Smooth muscle cell (in vitro differentiated cells): Measurements from ENCODE around the gene CHERP. TPM values are rescaled to one million over a fixed set of nuclear protein-coding genes. Genes with fewer than 3 reads are reported as not detected.

ENCODE experiments used
- DNase-seq: peaks from one replicate; lab custom pipeline; 2025; ENCODE audit not compliant: unreplicated experiment; lab: John Stamatoyannopoulos, UW
- H2AFZ ChIP-seq: fragments of 200-600 bp; sonication (generic); 2 replicates; pipeline ENCODE4 v1.6.0; 2016; ENCODE audit warnings: antibody characterized with exemption, low read depth, mild to moderate bottlenecking
- H3F3A ChIP-seq: fragments of 200-600 bp; sonication (generic); 2 replicates; pipeline ENCODE4 v1.6.0; 2017; ENCODE audit warnings: antibody characterized with exemption, low read depth
- H3K27ac ChIP-seq: fragments of 200-600 bp; sonication (generic); 2 replicates; pipeline ENCODE4 v1.5.1; 2016; ENCODE audit warnings: low read depth, mild to moderate bottlenecking
- H3K27me3 ChIP-seq: fragments of 200-600 bp; sonication (generic); 2 replicates; pipeline ENCODE4 v1.6.1; 2016; ENCODE audit warnings: low read depth, mild to moderate bottlenecking
- H3K36me3 ChIP-seq: fragments of 200-600 bp; sonication (generic); 2 replicates; pipeline ENCODE4 v1.5.1; 2016; ENCODE audit warnings: low read depth
- H3K4me1 ChIP-seq: fragments of 200-600 bp; sonication (generic); 2 replicates; pipeline ENCODE4 v1.5.1; 2016; ENCODE audit warnings: low read depth
- H3K4me2 ChIP-seq: fragments of 200-600 bp; sonication (generic); 2 replicates; pipeline ENCODE4 v1.6.0; 2016; ENCODE audit warnings: mild to moderate bottlenecking
- H3K4me3 ChIP-seq: fragments of 200-600 bp; sonication (generic); 2 replicates; pipeline ENCODE4 v1.5.1; 2016; ENCODE audit warnings: mild to moderate bottlenecking
- H3K79me2 ChIP-seq: fragments of 200-600 bp; sonication (generic); 2 replicates; pipeline ENCODE4 v1.6.0; 2016; ENCODE audit warnings: low read depth, mild to moderate bottlenecking
- H3K9ac ChIP-seq: fragments of 200-600 bp; sonication (generic); 2 replicates; pipeline ENCODE4 v1.6.0; 2016; ENCODE audit warnings: low read depth
- H3K9me3 ChIP-seq: fragments of 200-600 bp; sonication (generic); replicated peaks from 2 replicates; pipeline ENCODE4 v1.5.1; 2016; ENCODE audit warnings: low read depth
- H4K20me1 ChIP-seq: fragments of 200-600 bp; sonication (generic); 2 replicates; pipeline ENCODE4 v1.6.0; 2016; ENCODE audit warnings: low read depth
- WGBS: methylation state at CpG from one replicate; pipeline ENCODE4 v1.1.7; 2016; ENCODE audit warnings: low lambda C conversion rate; 5-methylcytosine and 5-hydroxymethylcytosine counted together
- polyA plus RNA-seq: library from polyadenylated mRNA; unstranded; fragments of >200 nt; fragmentation: Nextera tagmentation; extraction: Ambion mirVana; gene quantifications from 2 replicates; pipeline ENCODE4 v1.2.1, GENCODE V29; 2016
- total RNA-seq: library from RNA; depleted of rRNA; stranded (reverse); fragments of >200 nt; gene quantifications from 2 replicates; pipeline ENCODE4 v1.2.3, GENCODE V29; 2014
- TF ChIP-seq, protein P1 (sequence below): fragments of 200-600 bp; sonication (generic); IDR thresholded peaks from 2 replicates; pipeline ENCODE4 v1.5.1; 2017; ENCODE audit warnings: borderline replicate concordance, mild to moderate bottlenecking, antibody characterized with exemption; ENCODE audit not compliant: insufficient read depth, poor library complexity, severe bottlenecking

The CHERP gene
- total and polyA plus RNA-seq, 2 experiments from 2014 or later = 9.5 to 29.2 TPM

DNA sequence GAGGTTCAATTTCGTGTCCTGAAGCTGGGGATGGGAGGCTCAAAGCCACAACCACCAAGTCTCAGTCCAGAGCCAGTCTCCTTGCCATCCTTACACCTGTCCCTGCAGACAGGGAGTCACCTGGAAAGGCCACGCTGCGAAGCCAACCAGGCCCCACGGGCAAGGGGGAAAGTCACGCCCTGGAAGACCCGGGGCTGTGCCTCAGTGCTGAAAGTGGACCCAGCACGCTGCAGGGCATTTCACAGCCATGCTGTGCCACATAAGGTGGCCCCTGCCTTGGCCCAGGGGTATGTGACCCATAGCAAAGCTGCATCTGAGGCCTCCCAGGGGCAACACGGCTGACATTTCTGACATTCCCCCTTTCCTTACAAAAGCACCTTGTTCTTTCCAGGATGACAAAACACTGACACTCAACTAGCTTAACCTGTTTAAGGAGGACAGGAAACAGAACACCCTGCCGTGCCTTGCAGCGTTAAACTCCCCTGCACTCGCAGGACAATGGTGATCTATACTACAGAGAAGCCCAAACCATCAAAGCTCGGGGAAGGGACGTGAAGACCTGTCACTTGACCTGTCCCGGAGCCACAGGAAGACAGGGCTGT is 14.8 kb downstream of the CHERP start:
- H2AFZ ChIP-seq = no peak overlapping the region
- H3K4me3 ChIP-seq = no peak overlapping the region
- H3K27me3 ChIP-seq = no peaks in the 10 kb centered on the region
- TF ChIP-seq, protein P1, sequence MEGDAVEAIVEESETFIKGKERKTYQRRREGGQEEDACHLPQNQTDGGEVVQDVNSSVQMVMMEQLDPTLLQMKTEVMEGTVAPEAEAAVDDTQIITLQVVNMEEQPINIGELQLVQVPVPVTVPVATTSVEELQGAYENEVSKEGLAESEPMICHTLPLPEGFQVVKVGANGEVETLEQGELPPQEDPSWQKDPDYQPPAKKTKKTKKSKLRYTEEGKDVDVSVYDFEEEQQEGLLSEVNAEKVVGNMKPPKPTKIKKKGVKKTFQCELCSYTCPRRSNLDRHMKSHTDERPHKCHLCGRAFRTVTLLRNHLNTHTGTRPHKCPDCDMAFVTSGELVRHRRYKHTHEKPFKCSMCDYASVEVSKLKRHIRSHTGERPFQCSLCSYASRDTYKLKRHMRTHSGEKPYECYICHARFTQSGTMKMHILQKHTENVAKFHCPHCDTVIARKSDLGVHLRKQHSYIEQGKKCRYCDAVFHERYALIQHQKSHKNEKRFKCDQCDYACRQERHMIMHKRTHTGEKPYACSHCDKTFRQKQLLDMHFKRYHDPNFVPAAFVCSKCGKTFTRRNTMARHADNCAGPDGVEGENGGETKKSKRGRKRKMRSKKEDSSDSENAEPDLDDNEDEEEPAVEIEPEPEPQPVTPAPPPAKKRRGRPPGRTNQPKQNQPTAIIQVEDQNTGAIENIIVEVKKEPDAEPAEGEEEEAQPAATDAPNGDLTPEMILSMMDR = no peak
- no peaks in the 10 kb centered on the region for H3K79me2 ChIP-seq
- no peak overlapping the region for H3K9ac ChIP-seq
- peak overlapping the region; percentile 47 for H3K27ac ChIP-seq
- H3K9me3 ChIP-seq = no peaks in the 10 kb centered on the region
- H3K4me1 ChIP-seq = no peaks in the 10 kb centered on the region
- DNase-seq = no peak
- WGBS = 72% methylated on average over 14 of the region's 14 CpGs
- peaks cover 6% of the 10 kb centered on the region for H4K20me1 ChIP-seq
- H3K36me3 ChIP-seq = no peaks in the 10 kb centered on the region
- H3F3A ChIP-seq = no peaks in the 10 kb centered on the region
- no peak overlapping the region for H3K4me2 ChIP-seq

DNA sequence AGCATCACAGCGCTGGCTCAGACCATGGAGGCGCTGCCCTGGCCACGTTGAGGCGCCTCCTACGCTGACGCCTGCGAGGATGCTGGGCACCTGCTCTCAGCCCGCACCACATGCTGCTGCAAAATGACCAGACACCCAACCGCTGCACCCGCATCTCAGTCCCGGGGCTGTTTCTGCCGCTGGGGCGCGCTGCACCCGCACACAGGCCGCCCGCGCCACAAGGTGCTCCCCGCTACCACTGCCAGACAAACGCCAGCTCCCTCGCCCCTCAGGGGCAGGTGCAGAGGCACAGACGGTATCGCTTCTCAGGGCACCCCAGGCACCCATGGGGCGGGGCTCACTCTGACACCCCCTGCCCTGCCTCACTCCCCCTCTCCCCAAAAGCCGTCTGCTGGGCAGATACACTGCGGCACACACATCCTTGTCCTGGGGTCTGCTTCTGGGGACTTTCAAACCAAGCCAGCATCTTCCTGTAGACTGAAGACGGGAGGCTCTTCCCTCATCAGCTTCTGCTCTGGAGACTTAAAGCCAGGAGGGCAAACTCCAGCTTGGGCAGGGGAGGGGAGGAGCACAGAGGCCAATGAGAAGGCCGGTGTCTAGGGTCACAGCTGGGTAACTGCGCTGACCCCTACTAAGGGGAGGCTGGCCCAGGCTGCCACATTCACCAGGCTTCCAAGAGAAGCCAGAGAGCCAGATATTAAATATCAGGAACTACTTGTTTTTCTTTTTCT is 16.3 kb downstream of the CHERP start:
- no peak overlapping the region for H2AFZ ChIP-seq
- H3K4me3 ChIP-seq = no peak overlapping the region
- no peak overlapping the region for H3K27ac ChIP-seq
- H3K4me2 ChIP-seq = no peak overlapping the region
- DNase-seq = no peak
- 99% methylated on average over 27 of the region's 29 CpGs for WGBS
- no peaks in the 10 kb centered on the region for H3K4me1 ChIP-seq
- H3K9me3 ChIP-seq = no peaks in the 10 kb centered on the region
- H3K9ac ChIP-seq = no peak overlapping the region
- no peaks in the 10 kb centered on the region for H3K36me3 ChIP-seq
- no peaks in the 10 kb centered on the region for H3K79me2 ChIP-seq
- no peaks in the 10 kb centered on the region for H3K27me3 ChIP-seq
- no peaks in the 10 kb centered on the region for H3F3A ChIP-seq
- H4K20me1 ChIP-seq = peaks cover 2% of the 10 kb centered on the region
- TF ChIP-seq, protein P1 = no peak

DNA sequence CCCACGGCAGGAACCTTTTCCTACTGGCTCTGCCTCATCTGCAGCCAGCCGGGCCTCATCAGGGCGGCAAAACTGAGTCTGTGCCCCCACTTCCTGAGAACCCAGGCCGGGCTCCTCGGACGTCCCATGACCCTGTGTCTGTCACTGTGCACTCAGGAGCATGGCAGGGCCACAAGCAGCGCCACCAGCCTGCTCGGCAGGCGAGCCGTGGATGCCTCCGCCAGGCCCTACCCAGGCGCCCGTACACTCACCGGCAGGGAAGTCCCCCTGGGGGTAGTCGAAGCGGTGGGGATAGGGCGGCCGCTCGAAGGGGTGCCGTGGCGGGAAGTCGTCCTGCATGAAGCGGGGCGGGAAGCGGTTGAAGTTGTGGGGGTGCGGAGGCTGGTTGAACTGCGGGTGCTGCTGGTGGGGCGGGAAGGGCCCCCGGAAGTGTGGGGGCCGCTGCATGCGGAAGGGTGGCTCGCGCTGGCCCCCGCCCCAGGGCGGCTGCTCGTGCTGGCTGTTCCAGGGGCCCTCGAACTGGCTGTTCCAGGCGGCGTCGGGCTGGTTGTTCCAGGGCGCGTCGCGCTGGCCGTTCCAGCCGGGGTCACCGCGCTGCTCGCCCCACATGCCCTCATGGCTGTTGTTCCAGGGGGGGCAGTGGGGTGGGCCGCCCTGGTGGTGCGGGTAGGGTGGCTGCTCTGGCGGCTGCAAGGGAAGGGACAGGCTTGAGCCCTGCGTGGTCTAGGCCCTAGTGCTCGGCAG is 17.1 kb downstream of the CHERP start:
- H3K27me3 ChIP-seq = no peaks in the 10 kb centered on the region
- no peaks in the 10 kb centered on the region for H3K79me2 ChIP-seq
- H3K27ac ChIP-seq = no peak overlapping the region
- H3K9ac ChIP-seq = no peak overlapping the region
- no peaks in the 10 kb centered on the region for H3K36me3 ChIP-seq
- no peak overlapping the region for H2AFZ ChIP-seq
- no peak overlapping the region for H3K4me2 ChIP-seq
- TF ChIP-seq, protein P1 = no peak
- no peak for DNase-seq
- peaks cover 4% of the 10 kb centered on the region for H4K20me1 ChIP-seq
- no peak overlapping the region for H3K4me3 ChIP-seq
- no peaks in the 10 kb centered on the region for H3K9me3 ChIP-seq
- 98% methylated on average over 50 of the region's 54 CpGs for WGBS
- H3F3A ChIP-seq = no peaks in the 10 kb centered on the region
- H3K4me1 ChIP-seq = no peaks in the 10 kb centered on the region
